Fibroblast of skin of back (primary cell): ENCODE measurements around the gene ADAM11.

Experiments
- DNase-seq: peaks from one replicate; pipeline ENCODE4 v3.0.0-alpha.2; 2013

The ADAM11 gene

DNA sequence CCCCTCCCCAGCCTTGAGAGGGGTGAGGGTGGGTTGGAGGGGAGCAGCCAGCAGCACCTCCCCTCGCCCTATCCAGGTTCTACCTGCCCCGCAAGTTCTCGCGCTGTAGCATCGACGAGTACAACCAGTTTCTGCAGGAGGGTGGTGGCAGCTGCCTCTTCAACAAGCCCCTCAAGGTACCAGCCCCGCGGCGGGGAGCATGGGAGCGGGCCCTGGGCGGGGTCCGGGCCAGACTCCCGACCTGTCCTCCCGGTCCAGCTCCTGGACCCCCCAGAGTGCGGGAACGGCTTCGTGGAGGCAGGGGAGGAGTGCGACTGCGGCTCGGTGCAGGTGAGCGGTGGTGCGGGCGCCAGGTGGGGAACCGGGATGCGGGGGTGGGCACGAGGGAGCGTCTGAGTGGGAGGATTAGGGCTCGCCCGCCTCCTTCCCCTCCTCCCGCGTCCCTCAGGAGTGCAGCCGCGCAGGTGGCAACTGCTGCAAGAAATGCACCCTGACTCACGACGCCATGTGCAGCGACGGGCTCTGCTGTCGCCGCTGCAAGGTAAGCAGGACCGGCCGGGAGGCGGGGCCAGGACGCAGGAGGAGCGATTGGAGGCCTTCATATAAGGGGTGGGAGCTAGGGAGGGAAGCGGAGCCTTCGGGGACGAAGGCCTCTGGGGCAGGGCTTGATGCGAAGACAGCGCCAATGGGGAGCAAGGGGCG, 16.5 kb downstream of the ADAM11 start:
- peak; percentile 97 for DNase-seq

- no peak for DNase-seq
These were observed 17.2 kb downstream of the ADAM11 start for GRCh38 chr17:44775838-44776621.

DNA sequence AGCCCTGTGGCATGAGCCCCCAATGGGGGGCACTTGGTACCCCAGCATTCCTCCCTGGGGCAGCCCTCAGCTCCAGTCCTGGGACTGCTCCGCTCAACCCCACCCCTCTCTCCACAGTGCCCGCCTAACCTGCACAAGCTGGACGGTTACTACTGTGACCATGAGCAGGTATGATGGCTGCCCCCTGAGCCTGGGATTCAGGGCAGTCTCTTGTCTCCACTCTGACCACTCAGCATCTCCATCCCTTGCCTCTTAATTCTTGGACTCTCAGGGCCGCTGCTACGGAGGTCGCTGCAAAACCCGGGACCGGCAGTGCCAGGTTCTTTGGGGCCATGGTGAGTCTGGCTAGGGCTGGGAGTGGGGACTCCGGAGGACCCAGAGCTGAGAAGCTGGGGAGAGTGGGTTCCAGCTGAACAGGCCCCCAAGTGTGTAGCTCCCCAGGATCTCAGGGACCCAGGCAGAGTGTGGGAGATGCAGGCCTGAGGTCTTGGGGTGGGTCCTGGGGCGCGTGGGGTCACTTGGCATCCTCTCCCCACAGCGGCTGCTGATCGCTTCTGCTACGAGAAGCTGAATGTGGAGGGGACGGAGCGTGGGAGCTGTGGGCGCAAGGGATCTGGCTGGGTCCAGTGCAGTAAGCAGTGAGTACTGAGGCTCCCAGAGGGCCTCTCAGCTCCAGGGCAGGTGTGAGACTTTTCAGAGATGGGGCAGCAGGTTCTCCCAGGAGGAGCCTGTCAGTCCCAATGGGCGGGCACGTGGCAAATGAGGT, 18.0 kb downstream of the ADAM11 start:
- DNase-seq, result no peak

- no peak for DNase-seq
These were observed 18.9 kb downstream of the ADAM11 start for GRCh38 chr17:44777394-44778348.

DNA sequence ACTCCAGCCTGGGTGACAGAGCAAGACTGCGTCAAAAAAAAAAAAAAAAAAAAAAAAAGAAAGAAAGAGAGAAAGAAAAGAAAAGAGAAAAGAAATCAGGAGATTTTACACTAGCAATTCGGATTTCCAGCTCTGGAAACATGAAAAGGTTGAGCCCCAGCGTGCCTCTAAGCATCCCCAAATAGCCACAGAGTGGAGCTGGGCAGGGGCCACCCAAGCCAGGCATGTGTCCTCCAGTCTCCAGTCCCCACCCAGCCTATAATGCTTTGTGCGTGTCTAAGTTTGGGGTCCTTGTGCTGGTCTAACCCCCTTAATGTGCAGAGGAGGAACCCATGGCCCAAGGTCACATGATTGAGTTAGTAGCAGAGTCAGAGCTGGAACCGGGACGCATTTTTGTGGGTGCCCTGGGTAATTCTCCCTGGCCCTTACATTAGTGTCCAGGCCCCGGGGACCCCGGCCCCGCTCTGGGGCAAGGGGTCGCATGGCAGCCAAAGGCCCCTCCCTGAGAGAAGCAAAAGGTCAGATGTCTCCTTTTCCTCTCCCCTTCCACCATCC, 19.9 kb downstream of the ADAM11 start:
- DNase-seq, result no peak

DNA sequence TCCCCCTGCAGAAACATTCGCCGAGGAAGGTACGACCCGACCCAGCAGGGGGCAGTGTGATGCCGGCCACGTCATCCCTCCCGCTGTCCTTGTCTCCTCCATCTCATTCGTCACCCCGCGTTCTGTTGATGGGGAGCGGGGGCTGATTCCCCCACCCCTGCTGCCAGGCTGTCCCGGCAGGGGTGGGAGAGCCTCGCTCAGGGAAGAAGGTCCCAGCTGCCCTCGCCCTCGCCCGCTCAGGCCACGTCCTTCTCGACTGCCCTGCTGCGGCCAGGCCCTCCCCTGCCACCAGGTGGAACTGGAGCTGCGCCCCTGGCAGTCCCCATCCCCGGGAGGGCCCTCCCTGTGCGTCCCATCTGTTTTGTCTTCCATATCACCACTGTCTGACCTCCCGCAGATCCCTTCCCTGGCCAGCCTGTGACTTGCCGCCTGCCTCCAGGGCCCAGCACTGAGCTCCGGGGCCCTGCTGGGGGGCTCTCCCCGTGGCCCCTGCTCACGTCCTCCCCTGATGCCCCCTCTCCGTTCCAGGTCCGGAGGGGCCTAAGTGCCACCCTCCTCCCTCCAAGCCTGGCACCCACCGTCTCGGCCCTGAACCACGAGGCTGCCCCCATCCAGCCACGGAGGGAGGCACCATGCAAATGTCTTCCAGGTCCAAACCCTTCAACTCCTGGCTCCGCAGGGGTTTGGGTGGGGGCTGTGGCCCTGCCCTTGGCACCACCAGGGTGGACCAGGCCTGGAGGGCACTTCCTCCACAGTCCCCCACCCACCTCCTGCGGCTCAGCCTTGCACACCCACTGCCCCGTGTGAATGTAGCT, 20.6 kb downstream of the ADAM11 start:
- DNase-seq, result peak; percentile 80

- no peak for DNase-seq
These were observed 21.4 kb downstream of the ADAM11 start for GRCh38 chr17:44780161-44780560.

DNA sequence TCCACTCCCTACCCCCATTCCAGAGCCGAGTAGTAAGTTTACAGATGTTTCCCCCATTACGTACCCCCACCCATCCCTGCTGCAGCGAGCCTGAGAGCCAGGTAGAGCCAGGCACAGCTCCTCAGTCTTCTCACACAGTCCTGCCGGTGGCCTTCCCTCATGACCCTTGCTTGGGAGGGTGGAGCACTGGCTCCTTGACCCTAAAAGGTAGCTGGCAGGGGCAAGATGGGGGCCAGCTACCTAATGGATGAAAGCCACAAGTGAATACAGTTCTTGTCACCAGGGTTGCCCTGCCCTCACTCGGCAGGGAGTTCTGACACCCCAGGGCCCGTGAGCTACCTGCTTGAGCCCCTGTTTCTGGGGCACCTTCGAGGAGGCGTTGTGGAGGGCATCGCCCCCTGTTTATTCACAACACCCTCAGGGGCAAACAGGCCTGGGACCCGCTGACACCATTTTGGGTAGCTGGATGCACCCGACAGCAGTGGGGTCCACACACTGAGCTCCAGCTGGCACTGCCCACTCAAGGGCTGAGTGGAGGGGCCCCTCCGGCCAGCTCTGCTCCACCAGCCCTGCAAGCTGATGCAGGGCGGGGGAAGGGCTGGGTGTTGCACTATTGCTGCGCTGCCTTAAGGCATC, 22.2 kb downstream of the ADAM11 start:
- no peak for DNase-seq

DNA sequence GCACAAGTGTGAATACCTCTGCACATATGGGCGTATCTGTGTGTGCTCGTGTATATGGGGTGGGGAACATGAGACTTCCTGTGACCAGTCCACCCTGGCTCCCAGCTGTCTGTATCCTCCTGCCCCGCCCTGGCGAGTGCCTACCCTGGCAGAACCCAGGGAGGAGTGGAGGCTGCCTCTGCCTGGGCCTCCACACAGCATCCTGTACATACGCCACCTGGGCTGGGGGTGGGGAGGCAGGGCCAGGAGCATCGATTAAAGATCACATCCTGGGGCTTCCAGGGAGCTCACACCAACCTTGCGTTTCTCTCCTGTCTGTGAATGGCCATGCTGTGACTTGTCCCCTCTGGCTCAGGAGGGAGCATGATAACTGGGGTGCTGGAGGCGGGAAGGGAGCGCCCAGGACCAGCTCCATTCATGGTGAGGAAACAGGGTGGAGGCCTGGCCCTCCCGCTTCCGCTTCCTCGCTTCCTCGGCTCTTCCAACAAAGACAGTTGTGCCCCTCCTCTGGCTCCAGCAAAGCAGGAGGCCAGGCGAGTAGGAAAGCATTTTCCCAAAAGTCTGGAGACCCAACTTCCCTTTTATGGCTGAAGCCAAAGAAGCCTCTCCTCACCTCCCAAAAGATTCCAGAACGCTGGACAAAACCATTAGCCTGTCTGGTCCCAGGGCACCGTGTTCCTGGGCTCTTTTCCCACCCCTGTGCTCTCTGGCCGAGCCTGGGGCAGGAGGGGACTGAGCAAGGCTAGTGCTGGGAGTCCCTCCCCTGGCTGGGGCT, 22.9 kb downstream of the ADAM11 start:
- no peak for DNase-seq

DNA sequence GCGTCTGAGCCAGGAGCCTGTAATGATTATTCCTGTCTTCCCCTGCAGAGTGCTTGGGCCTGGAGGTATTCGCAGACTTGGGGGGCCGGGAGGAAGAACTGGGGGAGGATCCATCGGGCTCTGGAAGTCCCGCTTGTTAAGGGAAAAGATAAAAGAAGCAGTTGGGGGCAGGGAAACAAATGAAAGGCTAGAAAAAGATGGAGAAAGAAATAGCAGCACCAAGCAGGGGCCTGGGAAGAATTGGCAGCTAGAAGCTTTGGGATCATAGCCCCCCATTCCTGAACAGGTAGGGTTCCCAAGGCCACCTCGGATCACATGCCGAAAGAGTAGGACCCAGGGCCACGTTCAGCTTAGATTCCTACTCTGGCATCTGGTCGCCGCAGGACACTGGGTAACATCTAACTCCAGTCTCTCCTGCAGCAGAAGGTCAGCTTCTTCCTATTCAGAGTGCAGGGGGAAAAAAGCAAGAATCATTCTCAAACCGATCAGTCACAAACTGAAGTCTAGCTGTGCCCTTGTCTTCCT, 23.6 kb downstream of the ADAM11 start:
- no peak for DNase-seq

- DNase-seq, result no peak
These were observed 27.1 kb downstream of the ADAM11 start for GRCh38 chr17:44785921-44786320.

DNA sequence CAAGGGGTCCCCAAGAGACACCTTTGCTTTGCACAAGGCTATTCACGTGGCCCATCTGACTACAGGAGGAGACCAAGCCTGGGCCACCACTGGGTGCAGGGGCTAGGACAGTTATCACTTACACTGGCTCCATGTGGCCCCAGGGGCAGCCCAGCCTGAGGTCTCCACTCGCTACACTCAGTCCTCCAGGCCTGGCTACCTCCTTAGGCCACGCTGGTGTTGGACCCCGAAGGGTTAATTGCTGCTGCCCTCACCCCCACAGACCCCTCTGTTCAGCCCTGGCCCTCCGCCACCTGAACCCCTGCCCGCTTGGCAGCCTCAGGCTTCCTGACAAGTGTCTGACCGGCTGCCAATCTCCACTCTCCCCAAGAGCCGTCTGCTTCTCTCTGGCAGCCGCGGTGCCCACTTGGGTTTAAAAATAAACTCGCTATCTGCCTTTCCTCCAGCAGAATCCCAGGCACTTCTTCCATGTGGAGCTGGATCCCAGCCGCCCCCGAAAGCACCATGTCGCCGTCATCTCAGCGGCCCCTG, 27.8 kb downstream of the ADAM11 start:
- no peak for DNase-seq

DNA sequence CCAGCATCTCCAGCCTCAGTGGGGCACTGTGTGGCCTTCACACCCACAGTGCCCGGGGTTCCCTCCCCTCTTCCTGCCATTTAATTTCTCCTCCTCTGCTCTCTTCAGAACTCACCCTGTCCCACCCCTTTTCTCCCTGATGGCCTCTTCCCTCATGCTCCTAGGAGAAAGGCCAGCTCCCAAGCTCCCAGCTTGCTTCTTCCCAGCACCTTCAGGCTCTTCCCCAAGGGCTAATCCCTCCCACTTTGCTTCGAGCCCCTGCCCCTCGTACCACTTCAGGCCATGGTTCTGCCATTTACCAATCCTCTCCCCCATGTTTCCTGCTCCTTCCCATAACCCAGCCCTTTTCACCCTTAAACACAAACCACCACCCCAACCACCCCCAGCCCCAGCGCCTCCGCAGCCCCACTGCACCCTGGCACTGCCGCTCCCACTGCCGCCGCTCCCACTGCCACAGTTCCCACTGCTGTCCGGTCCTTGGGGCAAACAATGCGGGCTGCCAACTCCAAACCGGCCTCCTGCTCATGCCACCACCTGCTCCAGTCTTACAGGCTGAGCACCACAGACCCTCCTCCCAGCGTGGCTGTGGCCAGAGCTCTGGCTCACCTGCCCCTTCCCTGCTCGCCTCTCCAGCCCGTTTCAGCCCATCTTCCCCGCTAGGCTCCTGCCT, 28.6 kb downstream of the ADAM11 start:
- no peak for DNase-seq

DNA sequence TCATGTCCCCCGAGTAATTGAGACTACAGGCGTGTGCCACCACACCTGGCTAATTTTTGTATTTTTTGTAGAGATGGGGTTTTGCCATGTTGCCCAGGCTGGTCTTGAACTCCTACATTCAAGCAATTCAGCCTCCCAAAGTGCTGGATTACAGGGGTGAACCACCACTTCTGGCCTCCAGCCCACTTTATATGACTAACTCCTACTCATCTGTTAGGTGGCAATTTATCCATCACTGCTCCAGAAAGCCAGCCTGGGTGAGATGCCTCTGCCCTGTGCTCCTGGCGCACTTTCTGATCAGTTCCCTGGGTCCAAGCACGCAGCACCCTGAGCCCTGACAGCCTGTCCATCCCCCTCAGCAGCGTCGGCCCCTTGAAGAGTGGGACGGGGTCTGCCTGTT, 29.4 kb downstream of the ADAM11 start:
- no peak for DNase-seq

DNA sequence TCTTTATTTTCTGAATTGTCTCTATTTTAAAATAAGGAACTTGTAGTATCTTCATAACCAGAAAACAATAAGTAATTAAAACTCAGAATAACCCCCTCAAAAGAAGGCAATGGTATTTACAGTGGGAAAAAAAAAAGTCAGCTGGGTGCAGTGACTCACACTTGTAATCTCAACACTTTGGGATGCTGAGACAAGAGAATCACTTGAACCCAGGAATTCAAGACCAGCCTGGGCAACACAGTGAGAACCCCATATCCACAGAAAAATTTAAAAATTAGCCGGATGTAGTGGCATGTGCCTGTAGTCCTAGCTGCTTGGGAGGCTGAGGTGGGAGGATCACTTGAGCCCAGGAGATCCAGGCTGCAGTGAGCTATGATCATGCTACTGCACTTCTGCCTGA, 33.5 kb downstream of the ADAM11 start:
- peak; percentile 72 for DNase-seq

GRCh38 chr17:44793885-44794842, 35.4 kb downstream of the ADAM11 start:
- DNase-seq, result no peak

GRCh38 chr17:44794851-44795413, 36.1 kb downstream of the ADAM11 start:
- DNase-seq, result peak; percentile 97
